ENCODE results near the gene HSP90B1. TPM values are rescaled to one million over a fixed set of nuclear protein-coding genes. Genes with fewer than 3 reads are reported as not detected.

HSP90B1 gene
- total and polyA plus RNA-seq, 10 of the 15 experiments (the other 5 are each of a cell fraction or from before 2014, with no cell fraction given): 254 to 968 (median 560) TPM

- H3K36me3 ChIP-seq (ENCODE audit: control insufficient read depth in 2 of 2, insufficient read depth in 2 of 2, low read length in 1 of 2): no peaks in the 10 kb centered on the region
- H3K79me2 ChIP-seq (ENCODE audit: control insufficient read depth, insufficient read depth, low read length): no peaks in the 10 kb centered on the region
- H3K4me3 ChIP-seq: no peak overlapping the region
- no peak overlapping the region for H2AFZ ChIP-seq (ENCODE audit: control insufficient read depth, low read depth, low read length)
- 32% methylated on average over 1 of the region's 1 CpG for WGBS (ENCODE audit: insufficient coverage, insufficient replicate concordance, low lambda C conversion rate, missing lambda C conversion rate)
- no peaks in the 10 kb centered on the region for H4K20me1 ChIP-seq (ENCODE audit: control insufficient read depth, insufficient read depth)
- FAIRE-seq: no peak
- H3K4me1 ChIP-seq (ENCODE audit: control insufficient read depth, insufficient read depth, low read length): peaks cover 6% of the 10 kb centered on the region; the same call in 1 of the 2 replicates
- no peaks in the 10 kb centered on the region for H3K27me3 ChIP-seq (replicated peaks in 1 of 2; ENCODE audit: control insufficient read depth in 2 of 2, insufficient read depth in 2 of 2, low read length in 1 of 2)
- no peak for DNase-seq (ENCODE audit: low read depth, low spot score)
- ATAC-seq: no peak
- ChIA-PET SMC1A (ENCODE audit: uncharacterized antibody, unreplicated experiment) (interaction anchor here (0.9 to 4.9 kb wide), 6 partner anchors 10 to 223 kb away, joined by 3 to 37 read pairs (median 6); no protein-coding TSS in a partner anchor), POLR2A (interaction anchor here (1.5 kb wide), 1 partner anchor 77 kb away, joined by 4 read pairs; no protein-coding TSS in a partner anchor), RAD21 (ENCODE audit: unreplicated experiment) (interaction anchor here (0.6 to 1.6 kb wide), 2 partner anchors 42 to 243 kb away, joined by 3 to 5 read pairs; partner anchors contain the start of gene HSP90B1), CTCF (interaction anchor here (1.2 to 4.0 kb wide), 6 partner anchors 9 to 221 kb away, joined by 3 to 17 read pairs (median 4); no protein-coding TSS in a partner anchor)
- no peak overlapping the region for H3K27ac ChIP-seq (ENCODE audit: control insufficient read depth, insufficient read depth)
- H3K9me3 ChIP-seq (replicated peaks; ENCODE audit: control insufficient read depth, insufficient read depth, low read length): no peaks in the 10 kb centered on the region
- no peak overlapping the region for H3K9ac ChIP-seq (ENCODE audit: control insufficient read depth, insufficient read depth, low read length)
- H3K4me2 ChIP-seq (ENCODE audit: control insufficient read depth, insufficient read depth): no peak overlapping the region
- BruUV-seq (replicated peaks): no TSS peak
- in situ Hi-C loops (cut with MboI) (no loop called here), intact Hi-C loops (cut with micrococcal nuclease; ENCODE audit: unreplicated experiment) (loop anchor here (10.0 kb wide), 1 partner anchor 467 kb away; no protein-coding TSS in a partner anchor)
- TF ChIP-seq CEBPZ (IDR thresholded peaks at IDR 0.05; ENCODE audit: low read depth, low read length) (no peak), SMC3 (IDR thresholded peaks at IDR 0.05; ENCODE audit: borderline replicate concordance, low read length) (no peak), ZSCAN29 (IDR thresholded peaks at IDR 0.05) (no peak), FOS (IDR thresholded peaks at IDR 0.05; ENCODE audit: borderline replicate concordance, extremely low read depth, insufficient read length) (no peak), MTA3 (IDR thresholded peaks at IDR 0.05; ENCODE audit: borderline replicate concordance, low read length) (no peak), POU2F2 (IDR thresholded peaks at IDR 0.05; ENCODE audit: borderline replicate concordance, low read depth, low read length) (no peak), TCF12 (IDR thresholded peaks at IDR 0.05; ENCODE audit: low read depth, low read length) (no peak), ATF3 (IDR thresholded peaks at IDR 0.05; ENCODE audit: borderline replicate concordance, extremely low read depth, low read depth, low read length) (no peak), E2F4 (IDR thresholded peaks at IDR 0.05; ENCODE audit: low read depth, low read length) (no peak), SMAD5 (IDR thresholded peaks at IDR 0.05; ENCODE audit: low read depth) (no peak), TARDBP (IDR thresholded peaks at IDR 0.05; ENCODE audit: borderline replicate concordance) (no peak), SRF (IDR thresholded peaks at IDR 0.05; ENCODE audit: low read depth in 2 of 2, low read length in 2 of 2) (no peak)
- TF ChIP-seq, protein P1, sequence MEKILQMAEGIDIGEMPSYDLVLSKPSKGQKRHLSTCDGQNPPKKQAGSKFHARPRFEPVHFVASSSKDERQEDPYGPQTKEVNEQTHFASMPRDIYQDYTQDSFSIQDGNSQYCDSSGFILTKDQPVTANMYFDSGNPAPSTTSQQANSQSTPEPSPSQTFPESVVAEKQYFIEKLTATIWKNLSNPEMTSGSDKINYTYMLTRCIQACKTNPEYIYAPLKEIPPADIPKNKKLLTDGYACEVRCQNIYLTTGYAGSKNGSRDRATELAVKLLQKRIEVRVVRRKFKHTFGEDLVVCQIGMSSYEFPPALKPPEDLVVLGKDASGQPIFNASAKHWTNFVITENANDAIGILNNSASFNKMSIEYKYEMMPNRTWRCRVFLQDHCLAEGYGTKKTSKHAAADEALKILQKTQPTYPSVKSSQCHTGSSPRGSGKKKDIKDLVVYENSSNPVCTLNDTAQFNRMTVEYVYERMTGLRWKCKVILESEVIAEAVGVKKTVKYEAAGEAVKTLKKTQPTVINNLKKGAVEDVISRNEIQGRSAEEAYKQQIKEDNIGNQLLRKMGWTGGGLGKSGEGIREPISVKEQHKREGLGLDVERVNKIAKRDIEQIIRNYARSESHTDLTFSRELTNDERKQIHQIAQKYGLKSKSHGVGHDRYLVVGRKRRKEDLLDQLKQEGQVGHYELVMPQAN (conservative IDR thresholded peaks at IDR 0.05): no peak
- TF ChIP-seq, protein P2, sequence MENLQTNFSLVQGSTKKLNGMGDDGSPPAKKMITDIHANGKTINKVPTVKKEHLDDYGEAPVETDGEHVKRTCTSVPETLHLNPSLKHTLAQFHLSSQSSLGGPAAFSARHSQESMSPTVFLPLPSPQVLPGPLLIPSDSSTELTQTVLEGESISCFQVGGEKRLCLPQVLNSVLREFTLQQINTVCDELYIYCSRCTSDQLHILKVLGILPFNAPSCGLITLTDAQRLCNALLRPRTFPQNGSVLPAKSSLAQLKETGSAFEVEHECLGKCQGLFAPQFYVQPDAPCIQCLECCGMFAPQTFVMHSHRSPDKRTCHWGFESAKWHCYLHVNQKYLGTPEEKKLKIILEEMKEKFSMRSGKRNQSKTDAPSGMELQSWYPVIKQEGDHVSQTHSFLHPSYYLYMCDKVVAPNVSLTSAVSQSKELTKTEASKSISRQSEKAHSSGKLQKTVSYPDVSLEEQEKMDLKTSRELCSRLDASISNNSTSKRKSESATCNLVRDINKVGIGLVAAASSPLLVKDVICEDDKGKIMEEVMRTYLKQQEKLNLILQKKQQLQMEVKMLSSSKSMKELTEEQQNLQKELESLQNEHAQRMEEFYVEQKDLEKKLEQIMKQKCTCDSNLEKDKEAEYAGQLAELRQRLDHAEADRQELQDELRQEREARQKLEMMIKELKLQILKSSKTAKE (IDR thresholded peaks at IDR 0.05; ENCODE audit: low read depth, poor library complexity, severe bottlenecking): no peak
These were observed 42.5 kb upstream of the HSP90B1 start for GRCh38 chr12:103887738-103888137.
